Hematopoietic multipotent progenitor cell (in vitro differentiated cells): ENCODE measurements around the gene ATP6V1B1. TPM values are rescaled to one million over a fixed set of nuclear protein-coding genes. Genes with fewer than 3 reads are reported as not detected.

Experiments
- DNase-seq, 3 donors: peaks; one replicate each; pipeline ENCODE4 v3.0.0-alpha.2; 2011 to 2015; ENCODE audit warnings: low read depth in 2 of 3, low spot score in 2 of 3
- total RNA-seq: library from RNA; depleted of rRNA; stranded (reverse); fragments of >200 nt; gene quantifications from one replicate; pipeline ENCODE4 v1.2.3, GENCODE V29; 2012

The ATP6V1B1 gene
- total RNA-seq, 1 donor, result not detected

DNA sequence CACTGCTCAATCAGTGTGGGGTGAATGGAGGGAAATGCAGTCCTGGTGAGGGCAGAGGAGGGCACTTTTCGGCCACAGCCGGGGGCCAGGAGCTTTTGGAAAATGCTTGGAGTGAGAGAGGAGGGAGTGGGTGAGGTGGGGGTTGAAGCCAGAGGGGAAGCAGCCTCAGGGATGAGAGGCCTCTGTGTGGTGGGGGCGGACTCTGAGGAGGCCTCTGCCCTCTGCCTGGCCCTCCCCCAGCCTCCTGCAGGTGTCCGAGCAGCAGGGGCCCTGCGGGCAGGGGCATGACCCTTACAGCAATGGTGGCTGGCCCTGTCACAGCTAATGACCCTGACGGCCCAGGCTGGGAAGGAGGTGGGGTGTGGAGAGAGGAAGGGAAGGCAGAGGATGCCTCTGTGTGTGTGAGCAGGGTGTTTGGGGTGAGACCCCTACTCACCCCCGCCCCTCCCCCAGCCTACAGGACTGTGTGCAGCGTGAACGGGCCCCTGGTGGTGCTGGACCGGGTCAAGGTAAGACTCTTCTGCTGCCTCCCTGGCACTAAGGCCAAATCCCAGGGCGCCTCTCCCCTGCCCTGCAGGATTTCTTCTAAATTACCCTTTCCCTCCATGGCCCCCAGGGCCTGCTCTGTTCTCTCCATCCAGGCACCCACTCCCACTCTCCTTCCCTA, 7.6 kb downstream of the ATP6V1B1 start:
- no peak for DNase-seq

DNA sequence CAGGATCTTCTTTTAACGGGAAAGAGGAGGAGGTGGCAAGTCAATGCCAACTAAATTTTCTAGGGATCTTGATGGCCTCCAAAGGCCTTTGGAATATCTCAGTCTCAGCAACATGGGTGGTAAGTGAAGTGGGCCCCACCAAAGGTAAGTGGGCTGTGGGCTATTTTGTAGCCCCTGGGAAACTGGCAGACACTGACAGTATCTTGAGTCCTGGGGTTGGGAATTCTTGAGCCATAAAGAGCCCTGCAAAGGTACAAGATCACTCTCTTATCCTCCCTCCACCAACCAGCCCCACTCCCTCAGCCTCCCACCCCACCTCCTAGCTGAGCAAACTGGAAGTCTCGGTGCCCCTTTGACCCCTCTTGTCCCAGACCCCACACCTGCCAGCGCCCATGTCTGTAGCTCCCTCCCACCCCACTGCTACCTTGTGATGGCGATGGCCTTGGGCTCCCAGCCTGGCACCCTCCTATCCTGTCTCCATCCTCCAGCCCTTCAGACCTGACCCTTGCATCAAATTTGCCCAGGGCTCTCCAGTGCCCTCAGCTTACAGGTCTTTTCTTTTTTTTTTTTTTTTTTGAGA, 8.5 kb downstream of the ATP6V1B1 start:
- no peak for DNase-seq

DNA sequence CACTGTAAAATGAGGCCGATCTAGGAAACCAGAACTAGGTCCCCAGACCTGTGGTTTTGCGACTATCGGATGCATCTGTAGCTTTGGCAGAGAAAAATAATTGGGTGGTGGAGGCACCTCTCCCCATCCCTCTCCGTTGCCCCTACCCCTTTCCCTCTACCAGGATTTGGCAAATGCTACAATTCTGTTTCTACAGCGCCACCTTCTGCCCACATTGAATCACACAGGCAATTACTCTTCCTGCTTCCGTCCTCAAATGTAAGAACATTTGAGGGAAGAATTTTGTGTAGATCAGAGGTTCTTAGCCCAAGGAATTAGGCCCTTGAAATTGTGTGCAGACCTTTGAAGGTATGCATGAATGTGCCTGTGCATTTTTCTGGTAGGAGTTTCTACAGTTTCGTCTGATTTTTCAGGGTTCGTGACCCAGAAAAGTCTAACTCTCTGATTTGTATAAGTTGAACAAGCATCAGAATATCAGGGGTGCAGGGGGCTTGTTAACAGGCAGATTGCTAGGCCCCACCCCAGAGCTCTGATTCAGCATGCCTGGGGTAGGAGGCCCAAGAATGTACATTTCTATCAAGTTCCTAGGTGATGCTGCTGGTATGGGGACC, 11.2 kb downstream of the ATP6V1B1 start:
- peak; percentile 21 to 74 (median 53) for DNase-seq

DNA sequence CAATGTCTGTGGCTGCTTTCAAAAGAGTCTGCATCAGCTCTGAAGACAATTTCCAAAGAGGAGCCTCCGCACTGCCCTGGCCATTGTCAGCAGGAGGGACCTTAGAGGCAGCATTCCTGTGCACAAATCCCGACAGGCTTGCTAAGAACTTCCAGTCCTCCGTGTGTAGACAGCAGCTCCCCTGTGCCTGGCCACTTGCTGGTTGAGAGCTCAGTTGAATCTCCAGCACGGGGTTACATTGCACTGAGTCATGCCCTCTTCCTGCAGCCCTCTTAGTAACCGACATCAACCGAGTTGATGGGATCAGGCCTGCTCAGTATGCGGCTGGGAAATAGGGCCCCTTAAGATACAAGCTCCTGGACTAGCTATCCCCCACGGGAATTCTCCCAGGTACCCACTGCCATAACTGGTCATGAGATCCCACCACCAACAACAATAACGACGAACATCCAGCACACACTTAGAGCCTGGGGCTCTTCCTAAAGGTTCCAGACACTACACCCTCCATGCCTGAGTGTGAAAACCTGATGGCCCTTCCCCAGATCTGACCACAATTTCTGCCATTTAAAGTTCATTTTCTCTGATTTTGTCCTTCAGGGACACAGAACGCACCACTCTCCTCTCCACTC, 12.0 kb downstream of the ATP6V1B1 start:
- no peak for DNase-seq

DNA sequence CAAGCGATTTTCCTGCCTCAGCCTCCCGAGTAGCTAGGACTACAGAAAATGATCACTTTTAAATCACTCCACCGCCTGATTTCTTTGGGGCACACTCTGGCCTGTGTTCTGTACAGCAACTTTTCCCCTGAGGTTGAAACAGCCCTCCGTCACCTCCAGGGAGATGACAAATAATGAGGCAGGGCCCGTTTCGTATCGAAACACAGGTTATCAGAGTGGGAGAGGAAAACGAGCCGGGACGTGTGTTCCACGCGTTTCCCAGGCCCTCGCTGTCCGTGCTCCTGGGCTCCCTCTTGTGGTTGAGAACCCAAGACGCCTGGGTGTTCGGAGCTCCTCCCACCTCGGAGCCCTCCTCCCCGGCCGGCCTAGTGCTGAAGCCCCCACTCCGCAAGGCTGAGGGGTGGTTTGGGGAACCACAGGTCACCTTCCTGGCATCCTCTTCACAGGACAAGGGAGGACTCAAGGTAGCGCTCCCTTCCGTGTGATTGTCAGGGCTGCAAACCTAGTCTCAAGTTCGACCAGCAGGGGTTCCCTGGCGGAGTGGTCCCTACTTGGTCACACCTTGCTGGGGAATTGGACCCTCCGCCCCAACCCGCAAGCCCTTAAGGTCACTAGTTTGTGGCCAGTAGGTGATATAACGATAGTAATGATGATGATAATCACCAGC, 12.8 kb downstream of the ATP6V1B1 start:
- DNase-seq, result peak; percentile 58 to 81 (median 72)

DNA sequence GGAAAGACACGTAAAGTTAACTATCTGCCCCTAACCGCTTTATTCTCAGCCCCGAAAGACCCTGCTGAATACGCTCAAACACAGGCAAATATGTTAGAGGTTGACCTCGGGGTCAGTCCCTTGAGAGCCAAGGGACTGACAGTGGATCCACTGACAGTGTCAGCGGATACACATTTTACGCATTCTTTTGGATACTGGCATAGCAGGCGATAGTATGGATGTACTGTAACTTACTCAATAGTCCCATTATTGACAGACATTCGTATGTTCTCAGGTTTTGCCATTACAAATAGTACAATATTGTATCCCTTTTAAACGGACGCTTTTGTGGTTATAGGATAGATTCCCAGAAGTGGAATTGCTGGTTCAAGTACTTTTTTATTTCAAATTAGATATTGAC, 13.4 kb downstream of the ATP6V1B1 start:
- no peak for DNase-seq

DNA sequence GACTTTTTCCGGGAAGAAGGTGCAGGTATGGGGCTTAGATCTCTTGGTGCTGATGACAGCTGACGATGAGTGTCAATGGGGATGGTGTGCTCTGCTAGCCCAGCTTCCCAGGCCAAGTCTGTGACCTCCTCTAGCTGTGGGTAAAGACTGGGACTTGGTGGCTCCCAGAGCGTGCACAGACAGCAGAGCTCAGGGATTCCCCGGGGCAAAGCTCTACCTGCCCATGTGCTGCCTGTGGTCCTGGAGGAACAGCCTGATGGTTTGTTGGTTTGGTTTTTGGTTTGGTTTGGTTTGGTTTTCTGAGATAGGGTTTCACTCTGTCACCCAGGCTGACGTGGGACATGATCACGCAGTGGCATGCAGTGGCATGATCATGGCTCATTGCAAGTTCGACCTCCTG, 19.2 kb downstream of the ATP6V1B1 start:
- DNase-seq, result no peak

DNA sequence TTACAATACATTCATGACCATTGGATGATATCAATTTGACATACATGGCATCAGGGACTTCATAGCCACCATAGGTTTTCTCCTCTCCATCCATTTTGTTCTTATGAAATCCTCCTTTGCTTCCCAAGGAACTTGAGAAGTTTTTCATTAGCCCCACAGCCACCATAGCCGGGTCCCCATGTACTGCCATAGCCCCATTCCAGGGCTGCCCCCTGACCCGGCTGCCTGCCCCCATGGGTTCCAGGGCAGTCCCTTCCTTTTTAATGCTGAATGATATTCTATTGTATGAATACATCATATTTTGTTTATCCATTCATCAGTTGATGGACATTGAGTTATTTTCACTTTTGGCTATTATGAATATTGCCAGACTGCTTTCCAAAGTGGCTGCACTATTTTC, 20.4 kb downstream of the ATP6V1B1 start:
- no peak for DNase-seq

DNA sequence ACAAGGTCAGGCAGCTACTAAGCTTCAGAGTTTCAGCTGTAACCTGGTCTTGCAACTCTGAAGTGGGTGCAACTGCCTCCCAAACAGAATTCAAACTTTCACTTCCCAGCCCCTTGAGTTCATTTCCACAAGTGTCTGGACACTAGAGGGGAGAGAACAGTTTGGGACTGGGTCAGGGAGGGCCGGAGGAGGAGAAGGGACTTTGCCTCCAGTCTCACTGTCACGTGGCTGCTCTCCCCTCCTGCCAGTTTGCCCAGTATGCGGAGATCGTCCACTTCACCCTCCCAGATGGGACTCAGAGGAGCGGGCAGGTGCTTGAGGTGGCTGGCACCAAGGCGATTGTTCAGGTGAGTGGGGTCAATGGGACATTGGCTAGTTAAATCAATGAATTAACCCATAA, 22.1 kb downstream of the ATP6V1B1 start:
- no peak for DNase-seq

DNA sequence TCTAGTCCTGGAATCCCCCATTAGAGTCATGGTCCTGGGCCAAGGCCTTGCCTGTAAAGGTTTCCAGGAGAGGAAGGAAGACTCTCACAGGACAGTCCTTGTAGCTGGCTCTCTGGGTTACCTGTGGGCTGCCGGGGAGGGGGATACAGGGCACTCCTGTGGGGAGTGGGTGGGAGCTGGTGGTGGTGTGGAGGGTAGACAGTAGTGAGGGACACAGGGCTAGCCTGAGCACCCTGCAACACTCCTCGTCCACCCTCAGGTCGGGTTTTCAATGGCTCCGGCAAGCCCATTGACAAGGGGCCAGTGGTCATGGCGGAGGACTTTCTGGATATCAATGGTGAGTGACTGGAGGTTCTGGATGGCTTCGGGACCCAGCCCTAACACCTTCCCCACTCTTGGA, 23.1 kb downstream of the ATP6V1B1 start:
- DNase-seq, result no peak

DNA sequence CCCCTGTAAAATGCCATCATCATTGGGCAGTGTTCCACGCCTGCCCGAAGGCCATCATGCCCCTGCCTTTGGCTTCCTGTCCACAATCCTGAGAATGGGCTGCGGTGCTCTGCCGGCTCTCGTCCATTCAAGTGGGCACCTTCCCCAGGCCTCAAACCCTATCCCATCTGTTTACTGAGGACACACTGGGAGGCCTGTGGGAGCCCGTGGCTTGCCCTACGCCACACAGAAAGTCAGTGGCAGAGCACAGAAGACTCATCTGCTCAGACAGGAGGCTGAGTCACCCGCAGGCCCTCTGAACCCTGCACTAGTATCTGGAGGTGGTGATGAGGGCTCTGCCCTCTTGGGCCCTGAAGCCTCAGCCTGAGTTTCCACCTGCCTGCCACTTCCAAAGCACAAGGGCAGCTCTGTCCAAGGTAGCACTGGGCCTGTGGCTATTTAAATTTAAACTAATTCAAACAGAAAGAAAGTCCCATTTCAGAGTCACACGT, 23.6 kb downstream of the ATP6V1B1 start:
- no peak for DNase-seq

DNA sequence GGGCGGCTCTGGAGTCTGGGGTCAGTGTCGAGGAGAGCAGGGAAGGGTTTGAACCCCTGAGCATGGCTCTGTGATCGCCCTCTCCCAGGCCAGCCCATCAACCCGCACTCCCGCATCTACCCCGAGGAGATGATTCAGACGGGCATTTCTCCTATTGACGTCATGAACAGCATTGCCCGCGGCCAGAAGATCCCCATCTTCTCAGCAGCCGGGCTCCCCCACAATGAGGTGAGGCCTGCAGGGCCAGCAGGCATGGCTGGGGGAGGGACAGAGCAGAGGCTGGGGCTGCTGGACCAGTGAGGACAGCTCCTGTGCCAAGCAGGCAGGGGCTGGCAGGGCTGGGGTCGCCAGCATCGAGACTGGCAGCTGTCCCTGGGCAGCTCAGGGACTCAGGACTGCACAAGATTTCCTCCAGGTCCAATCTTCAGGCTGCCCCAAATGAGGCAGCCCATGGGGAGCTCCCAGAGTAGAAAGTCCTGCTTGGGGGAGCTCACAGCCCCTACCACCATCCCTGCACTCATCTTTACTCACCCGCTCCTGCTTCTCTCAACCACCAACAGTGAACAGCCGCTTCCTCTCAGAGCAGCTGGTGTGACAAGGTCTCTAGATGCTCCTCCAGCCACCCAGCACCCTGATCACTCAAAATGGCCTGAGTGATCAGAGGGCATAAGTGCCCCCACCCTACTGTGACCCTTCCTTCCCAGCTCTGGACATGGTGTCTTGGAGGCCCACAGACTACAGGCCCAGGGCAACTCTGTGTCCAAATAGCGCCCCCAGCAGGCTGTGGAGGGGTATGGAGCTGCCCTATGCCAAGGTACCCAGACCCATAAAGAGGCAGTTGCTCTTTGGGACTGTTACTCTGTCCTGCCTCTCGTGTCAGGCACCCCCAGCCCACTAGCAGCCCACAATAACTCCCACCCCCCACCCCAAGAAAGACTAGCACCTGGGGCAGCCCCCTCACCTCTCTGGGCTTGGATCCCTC, 24.4 kb downstream of the ATP6V1B1 start:
- no peak for DNase-seq

DNA sequence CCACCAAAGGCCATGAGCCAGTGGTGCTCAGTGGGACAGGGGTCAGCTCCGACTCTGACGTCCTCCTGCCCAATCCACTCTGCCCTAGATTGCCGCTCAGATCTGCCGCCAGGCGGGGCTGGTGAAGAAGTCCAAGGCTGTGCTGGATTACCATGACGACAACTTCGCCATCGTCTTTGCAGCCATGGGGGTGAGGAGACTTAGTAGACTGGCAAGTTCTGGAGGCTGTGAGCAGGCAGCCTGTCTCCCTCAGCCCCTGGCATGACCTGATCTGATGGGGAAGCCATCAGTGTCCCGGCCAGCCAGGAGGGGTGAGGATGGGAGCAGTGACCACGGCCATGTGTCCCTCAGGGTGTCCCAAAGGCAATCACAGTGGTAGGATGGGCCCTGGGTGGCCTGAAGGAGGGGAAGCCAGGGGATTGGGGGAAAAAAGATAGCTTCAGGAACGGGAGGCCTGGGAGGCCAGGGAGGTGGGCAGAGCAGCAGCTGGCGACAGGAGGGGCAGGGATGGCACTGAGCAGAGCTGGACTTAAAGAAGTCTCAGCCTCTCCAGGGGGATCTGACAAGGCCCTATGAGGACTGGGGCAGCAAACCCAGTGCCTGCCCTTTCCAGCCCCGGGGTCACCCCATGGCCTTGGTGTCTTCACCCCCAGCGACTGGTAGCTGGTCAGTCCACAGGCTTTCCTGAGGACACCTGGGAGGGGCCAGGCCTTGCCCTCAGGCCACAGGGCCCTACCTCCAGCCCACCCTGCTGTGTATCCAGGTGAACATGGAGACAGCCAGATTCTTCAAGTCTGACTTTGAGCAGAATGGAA, 25.3 kb downstream of the ATP6V1B1 start:
- DNase-seq, result no peak

DNA sequence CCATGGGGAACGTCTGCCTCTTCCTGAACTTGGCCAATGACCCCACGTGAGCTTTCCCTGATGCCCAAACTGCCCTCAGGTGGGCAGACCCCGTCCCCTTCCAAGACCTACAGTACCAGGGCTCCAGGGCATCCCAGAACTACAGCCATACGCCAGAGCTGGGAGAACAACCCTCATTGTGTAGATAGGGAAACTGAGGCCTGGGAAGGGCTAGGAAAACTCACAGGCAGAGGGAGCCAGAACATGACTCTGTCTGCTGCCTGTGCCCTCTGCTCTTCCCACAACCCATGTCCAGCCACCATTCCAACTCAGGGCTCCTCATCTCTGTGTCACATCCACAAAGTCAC, 25.9 kb downstream of the ATP6V1B1 start:
- DNase-seq, result no peak

DNA sequence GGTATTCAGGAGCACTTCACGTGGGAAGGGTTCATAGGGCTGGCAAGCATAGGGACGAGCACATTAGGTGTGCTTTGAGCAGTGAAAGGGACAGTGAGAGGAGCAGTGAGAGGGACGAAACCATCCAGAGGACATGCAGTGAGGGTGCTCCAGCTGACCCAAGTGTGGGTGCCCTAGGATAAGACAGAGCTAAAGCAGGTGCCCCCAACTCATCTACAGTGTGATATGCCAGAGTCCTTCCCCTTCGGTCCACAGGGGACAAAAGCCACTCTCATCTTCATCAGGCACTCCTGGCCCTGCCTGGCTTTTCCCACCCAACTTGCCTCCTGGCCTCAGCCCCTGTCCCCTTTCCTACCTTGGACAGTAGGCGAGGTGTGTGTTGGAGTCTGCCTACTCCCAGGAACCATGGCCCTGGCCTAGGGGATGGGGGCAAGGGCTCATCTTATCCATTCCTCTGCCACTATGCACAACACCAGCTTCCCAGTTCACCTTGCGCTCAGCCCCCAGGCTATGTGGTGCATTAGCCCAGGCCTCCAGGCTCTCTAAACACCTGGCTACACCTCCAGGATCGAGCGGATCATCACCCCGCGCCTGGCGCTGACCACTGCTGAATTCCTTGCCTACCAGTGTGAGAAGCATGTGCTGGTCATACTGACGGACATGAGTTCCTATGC, 26.6 kb downstream of the ATP6V1B1 start:
- DNase-seq, result no peak

DNA sequence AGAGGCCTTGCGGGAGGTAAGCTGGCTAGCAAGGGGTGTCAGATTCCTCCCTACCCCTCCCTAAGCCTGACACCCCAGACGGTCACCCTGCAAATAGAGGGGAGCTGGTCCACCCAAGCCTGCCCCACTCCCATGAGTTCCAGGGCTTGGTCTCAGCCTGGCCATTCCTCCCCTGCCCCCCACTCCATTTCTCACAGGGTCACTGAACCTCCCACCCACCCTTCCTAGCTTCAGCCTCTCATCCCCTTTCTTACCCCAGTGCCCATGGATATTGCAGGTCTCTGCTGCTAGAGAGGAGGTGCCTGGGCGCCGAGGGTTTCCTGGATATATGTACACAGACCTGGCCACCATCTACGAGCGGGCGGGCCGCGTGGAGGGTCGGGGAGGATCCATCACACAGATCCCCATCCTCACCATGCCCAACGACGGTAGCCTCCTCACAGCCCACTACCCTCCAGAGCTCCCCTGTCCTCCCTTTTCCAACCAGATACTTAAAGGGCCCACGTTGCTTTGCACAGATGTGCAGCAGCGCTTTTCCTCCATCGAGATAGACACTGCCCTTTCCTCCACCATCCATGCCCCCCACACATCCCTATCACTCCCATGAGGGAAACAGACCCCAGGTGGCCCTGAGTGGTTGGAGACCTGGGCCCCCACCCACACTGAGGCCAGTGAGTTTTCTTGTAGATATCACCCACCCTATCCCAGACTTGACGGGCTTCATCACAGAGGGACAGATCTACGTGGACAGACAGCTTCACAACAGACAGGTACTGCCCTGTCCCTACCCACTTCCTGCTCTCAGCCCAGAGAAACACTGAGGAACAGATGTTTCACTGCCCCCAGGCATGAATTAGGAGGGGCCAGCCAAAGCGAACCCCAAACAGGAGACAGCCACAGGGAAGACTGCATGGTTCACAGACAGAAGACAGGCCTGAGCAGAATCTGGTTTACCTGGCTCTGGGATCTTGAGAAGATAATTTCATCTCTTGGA, 27.5 kb downstream of the ATP6V1B1 start:
- DNase-seq, result no peak

DNA sequence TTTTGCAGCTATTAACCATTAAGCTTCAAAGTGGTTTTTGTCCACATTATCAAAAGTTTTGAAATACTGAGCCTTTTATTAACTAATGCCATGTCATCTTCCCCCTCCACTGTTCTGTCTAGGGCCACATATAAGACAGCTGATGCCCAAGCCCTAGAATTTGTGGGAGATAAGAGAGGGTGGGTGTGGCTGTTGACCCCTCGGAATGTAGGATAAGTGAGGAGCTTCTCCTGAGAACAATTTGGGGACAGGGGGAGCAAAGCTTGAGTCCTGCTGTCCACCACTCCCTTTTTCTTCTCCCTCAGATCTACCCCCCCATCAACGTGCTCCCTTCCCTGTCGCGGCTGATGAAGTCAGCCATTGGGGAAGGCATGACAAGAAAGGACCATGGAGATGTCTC, 28.4 kb downstream of the ATP6V1B1 start:
- no peak for DNase-seq
